ENCODE measurements around the gene ADAMTS16.

ADAMTS16 gene

GRCh38 chr5:5182508-5183188 is 42.5 kb downstream of the ADAMTS16 start:
- H3K9ac ChIP-seq (ENCODE audit: low read depth in 1 of 2, low read length in 2 of 2): no peak overlapping the region
- H3K4me3 ChIP-seq (ENCODE audit: low read depth in 1 of 2, low read length in 2 of 2): no peak overlapping the region

GRCh38 chr5:5183189-5183699 is 43.1 kb downstream of the ADAMTS16 start:
- Histone ChIP-seq H3K4me3 (ENCODE audit: low read depth in 1 of 2, low read length in 2 of 2) (no peak overlapping the region), H3K9ac (ENCODE audit: low read depth in 1 of 2, low read length in 2 of 2) (no peak overlapping the region), H3K4me1 (ENCODE audit: control insufficient read depth in 1 of 2, insufficient read depth in 2 of 2, low read length in 2 of 2) (no peaks in the 10 kb centered on the region), H3K9me3 (ENCODE audit: control insufficient read depth in 1 of 2, low read length in 2 of 2) (no peaks in the 10 kb centered on the region), H3K27ac (ENCODE audit: low read depth, low read length) (no peak overlapping the region), H3K36me3 (ENCODE audit: control insufficient read depth in 1 of 2, insufficient read depth in 2 of 2, low read length in 2 of 2) (no peaks in the 10 kb centered on the region), H3K27me3 (ENCODE audit: control insufficient read depth in 1 of 2, insufficient read depth in 2 of 2, low read length in 2 of 2) (no peaks in the 10 kb centered on the region)

More at GRCh38 chr5:5182508-5183188, 42.5 kb downstream of the ADAMTS16 start:
- Histone ChIP-seq H3K27me3 (ENCODE audit: control insufficient read depth in 1 of 2, insufficient read depth in 2 of 2, low read length in 2 of 2) (no peaks in the 10 kb centered on the region), H3K27ac (ENCODE audit: low read depth, low read length) (no peak overlapping the region), H3K9me3 (ENCODE audit: control insufficient read depth in 1 of 2, low read length in 2 of 2) (no peaks in the 10 kb centered on the region), H3K36me3 (ENCODE audit: control insufficient read depth in 1 of 2, insufficient read depth in 2 of 2, low read length in 2 of 2) (no peaks in the 10 kb centered on the region), H3K4me1 (ENCODE audit: control insufficient read depth in 1 of 2, insufficient read depth in 2 of 2, low read length in 2 of 2) (no peaks in the 10 kb centered on the region)

GRCh38 chr5:5183933-5184332 is 43.8 kb downstream of the ADAMTS16 start:
- no peaks in the 10 kb centered on the region for H3K9me3 ChIP-seq (ENCODE audit: control insufficient read depth in 1 of 2, low read length in 2 of 2)
- H3K27me3 ChIP-seq (ENCODE audit: control insufficient read depth in 1 of 2, insufficient read depth in 2 of 2, low read length in 2 of 2): no peaks in the 10 kb centered on the region
- no peaks in the 10 kb centered on the region for H3K4me1 ChIP-seq (ENCODE audit: control insufficient read depth in 1 of 2, insufficient read depth in 2 of 2, low read length in 2 of 2)
- H3K4me3 ChIP-seq (ENCODE audit: low read depth in 1 of 2, low read length in 2 of 2): no peak overlapping the region
- no peak overlapping the region for H3K27ac ChIP-seq (ENCODE audit: low read depth, low read length)
- no peaks in the 10 kb centered on the region for H3K36me3 ChIP-seq (ENCODE audit: control insufficient read depth in 1 of 2, insufficient read depth in 2 of 2, low read length in 2 of 2)
- H3K9ac ChIP-seq (ENCODE audit: low read depth in 1 of 2, low read length in 2 of 2): no peak overlapping the region

GRCh38 chr5:5188376-5189050 is 48.4 kb downstream of the ADAMTS16 start:
- H3K9ac ChIP-seq (ENCODE audit: low read depth in 1 of 2, low read length in 2 of 2): no peak overlapping the region
- no peak overlapping the region for H3K4me3 ChIP-seq (ENCODE audit: low read depth in 1 of 2, low read length in 2 of 2)
- no peaks in the 10 kb centered on the region for H3K36me3 ChIP-seq (ENCODE audit: control insufficient read depth in 1 of 2, insufficient read depth in 2 of 2, low read length in 2 of 2)
- H3K27me3 ChIP-seq (ENCODE audit: control insufficient read depth in 1 of 2, insufficient read depth in 2 of 2, low read length in 2 of 2): no peaks in the 10 kb centered on the region
- no peaks in the 10 kb centered on the region for H3K9me3 ChIP-seq (ENCODE audit: control insufficient read depth in 1 of 2, low read length in 2 of 2)
- no peak overlapping the region for H3K27ac ChIP-seq (ENCODE audit: low read depth, low read length)
- no peaks in the 10 kb centered on the region for H3K4me1 ChIP-seq (ENCODE audit: control insufficient read depth in 1 of 2, insufficient read depth in 2 of 2, low read length in 2 of 2)

- Histone ChIP-seq H3K27ac (ENCODE audit: low read depth, low read length) (no peak overlapping the region), H3K4me1 (ENCODE audit: control insufficient read depth in 1 of 2, insufficient read depth in 2 of 2, low read length in 2 of 2) (no peaks in the 10 kb centered on the region), H3K4me3 (ENCODE audit: low read depth in 1 of 2, low read length in 2 of 2) (no peak overlapping the region), H3K9ac (ENCODE audit: low read depth in 1 of 2, low read length in 2 of 2) (no peak overlapping the region), H3K9me3 (ENCODE audit: control insufficient read depth in 1 of 2, low read length in 2 of 2) (no peaks in the 10 kb centered on the region), H3K36me3 (ENCODE audit: control insufficient read depth in 1 of 2, insufficient read depth in 2 of 2, low read length in 2 of 2) (no peaks in the 10 kb centered on the region), H3K27me3 (ENCODE audit: control insufficient read depth in 1 of 2, insufficient read depth in 2 of 2, low read length in 2 of 2) (no peaks in the 10 kb centered on the region)
These were observed 48.9 kb downstream of the ADAMTS16 start for GRCh38 chr5:5189051-5189430.

GRCh38 chr5:5191906-5192305 is 51.8 kb downstream of the ADAMTS16 start:
- Histone ChIP-seq H3K27me3 (ENCODE audit: control insufficient read depth in 1 of 2, insufficient read depth in 2 of 2, low read length in 2 of 2) (no peaks in the 10 kb centered on the region), H3K36me3 (ENCODE audit: control insufficient read depth in 1 of 2, insufficient read depth in 2 of 2, low read length in 2 of 2) (no peaks in the 10 kb centered on the region), H3K4me3 (ENCODE audit: low read depth in 1 of 2, low read length in 2 of 2) (no peak overlapping the region), H3K9me3 (ENCODE audit: control insufficient read depth in 1 of 2, low read length in 2 of 2) (no peaks in the 10 kb centered on the region), H3K9ac (ENCODE audit: low read depth in 1 of 2, low read length in 2 of 2) (no peak overlapping the region), H3K27ac (ENCODE audit: low read depth, low read length) (no peak overlapping the region), H3K4me1 (ENCODE audit: control insufficient read depth in 1 of 2, insufficient read depth in 2 of 2, low read length in 2 of 2) (no peaks in the 10 kb centered on the region)

- Histone ChIP-seq H3K27ac (ENCODE audit: low read depth, low read length) (no peak overlapping the region), H3K36me3 (ENCODE audit: control insufficient read depth in 1 of 2, insufficient read depth in 2 of 2, low read length in 2 of 2) (no peaks in the 10 kb centered on the region), H3K9me3 (ENCODE audit: control insufficient read depth in 1 of 2, low read length in 2 of 2) (no peaks in the 10 kb centered on the region), H3K27me3 (ENCODE audit: control insufficient read depth in 1 of 2, insufficient read depth in 2 of 2, low read length in 2 of 2) (no peaks in the 10 kb centered on the region), H3K4me3 (ENCODE audit: low read depth in 1 of 2, low read length in 2 of 2) (no peak overlapping the region), H3K9ac (ENCODE audit: low read depth in 1 of 2, low read length in 2 of 2) (no peak overlapping the region), H3K4me1 (ENCODE audit: control insufficient read depth in 1 of 2, insufficient read depth in 2 of 2, low read length in 2 of 2) (no peaks in the 10 kb centered on the region)
These were observed 52.6 kb downstream of the ADAMTS16 start for GRCh38 chr5:5192681-5193080.

GRCh38 chr5:5195128-5195918 is 55.2 kb downstream of the ADAMTS16 start:
- no peaks in the 10 kb centered on the region for H3K9me3 ChIP-seq (ENCODE audit: control insufficient read depth in 1 of 2, low read length in 2 of 2)
- no peaks in the 10 kb centered on the region for H3K36me3 ChIP-seq (ENCODE audit: control insufficient read depth in 1 of 2, insufficient read depth in 2 of 2, low read length in 2 of 2)
- no peak overlapping the region for H3K4me3 ChIP-seq (ENCODE audit: low read depth in 1 of 2, low read length in 2 of 2)
- no peaks in the 10 kb centered on the region for H3K27me3 ChIP-seq (ENCODE audit: control insufficient read depth in 1 of 2, insufficient read depth in 2 of 2, low read length in 2 of 2)
- no peak overlapping the region for H3K9ac ChIP-seq (ENCODE audit: low read depth in 1 of 2, low read length in 2 of 2)
- H3K27ac ChIP-seq (ENCODE audit: low read depth, low read length): no peak overlapping the region
- no peaks in the 10 kb centered on the region for H3K4me1 ChIP-seq (ENCODE audit: control insufficient read depth in 1 of 2, insufficient read depth in 2 of 2, low read length in 2 of 2)

- H3K4me3 ChIP-seq (ENCODE audit: low read depth in 1 of 2, low read length in 2 of 2): no peak overlapping the region
- H3K9ac ChIP-seq (ENCODE audit: low read depth in 1 of 2, low read length in 2 of 2): no peak overlapping the region
- H3K36me3 ChIP-seq (ENCODE audit: control insufficient read depth in 1 of 2, insufficient read depth in 2 of 2, low read length in 2 of 2): no peaks in the 10 kb centered on the region
- no peaks in the 10 kb centered on the region for H3K9me3 ChIP-seq (ENCODE audit: control insufficient read depth in 1 of 2, low read length in 2 of 2)
- no peak overlapping the region for H3K27ac ChIP-seq (ENCODE audit: low read depth, low read length)
- H3K4me1 ChIP-seq (ENCODE audit: control insufficient read depth in 1 of 2, insufficient read depth in 2 of 2, low read length in 2 of 2): no peaks in the 10 kb centered on the region
- no peaks in the 10 kb centered on the region for H3K27me3 ChIP-seq (ENCODE audit: control insufficient read depth in 1 of 2, insufficient read depth in 2 of 2, low read length in 2 of 2)
These were observed 58.0 kb downstream of the ADAMTS16 start for GRCh38 chr5:5198135-5198534.

GRCh38 chr5:5198815-5199214 is 58.7 kb downstream of the ADAMTS16 start:
- no peak overlapping the region for H3K9ac ChIP-seq (ENCODE audit: low read depth in 1 of 2, low read length in 2 of 2)
- H3K9me3 ChIP-seq (ENCODE audit: control insufficient read depth in 1 of 2, low read length in 2 of 2): no peaks in the 10 kb centered on the region
- H3K27ac ChIP-seq (ENCODE audit: low read depth, low read length): no peak overlapping the region
- H3K4me3 ChIP-seq (ENCODE audit: low read depth in 1 of 2, low read length in 2 of 2): no peak overlapping the region
- no peaks in the 10 kb centered on the region for H3K27me3 ChIP-seq (ENCODE audit: control insufficient read depth in 1 of 2, insufficient read depth in 2 of 2, low read length in 2 of 2)
- no peaks in the 10 kb centered on the region for H3K4me1 ChIP-seq (ENCODE audit: control insufficient read depth in 1 of 2, insufficient read depth in 2 of 2, low read length in 2 of 2)
- no peaks in the 10 kb centered on the region for H3K36me3 ChIP-seq (ENCODE audit: control insufficient read depth in 1 of 2, insufficient read depth in 2 of 2, low read length in 2 of 2)
